Stomach (tissue), 9 donors: Measurements from ENCODE around the gene KDM8. TPM values are rescaled to one million over a fixed set of nuclear protein-coding genes. Genes with fewer than 3 reads are reported as not detected.

Source experiments
- DNase-seq, 2 donors: peaks; one replicate each; pipeline versions ENCODE4 v3.0.0 to v3.0.0-alpha.2; 2013 to 2019
- H3K27ac ChIP-seq, 5 donors: fragments of 200-600 bp in 4 of 5; sonication (generic) in 4 of 5; one replicate each; pipeline ENCODE4 v1.5.1; 2013 to 2019; ENCODE audit warnings: mild to moderate bottlenecking in 1 of 5, moderate library complexity in 1 of 5
- H3K27me3 ChIP-seq, 3 donors: fragments of 200-600 bp; sonication (generic); one replicate each; pipeline ENCODE4 v1.5.1; 2017 to 2019; ENCODE audit warnings: mixed run types in 1 of 3
- H3K36me3 ChIP-seq, 4 donors: fragments of 200-600 bp; sonication (generic); 1 replicate in 3 of 4; 2 replicates in 1 of 4; pipeline ENCODE4 v1.5.1; 2016 to 2019
- H3K4me1 ChIP-seq, 4 donors: fragments of 200-600 bp; sonication (generic); one replicate each; pipeline ENCODE4 v1.5.1; 2016 to 2019
- H3K4me3 ChIP-seq, 4 donors: fragments of 200-600 bp; sonication (generic) in 3 of 4; one replicate each; pipeline ENCODE4 v1.5.1; 2016 to 2019; ENCODE audit warnings: mild to moderate bottlenecking in 1 of 4
- H3K9me3 ChIP-seq, 4 donors: fragments of 200-600 bp; sonication (generic); one replicate each; pipeline ENCODE4 v1.5.1; 2016 to 2019
- CTCF ChIP-seq, 7 experiments: fragments of 450-650 bp in 4 of 7; fragments of 200-600 bp in 3 of 7; sonication (generic) in 3 of 7; IDR thresholded peaks; one replicate each; pipeline ENCODE4 v1.5.1; 2016 to 2019; ENCODE audit warnings: antibody characterized with exemption in 7 of 7, control low read depth in 2 of 7, mild to moderate bottlenecking in 1 of 7
- EP300 ChIP-seq: sonication (generic); formaldehyde crosslinking; IDR thresholded peaks from one replicate; pipeline ENCODE4 v1.6.1; 2017; ENCODE audit warnings: antibody characterized with exemption
- POLR2A ChIP-seq, 4 donors: fragments of 450-650 bp; IDR thresholded peaks; one replicate each; pipeline ENCODE4 v1.6.1; 2016; ENCODE audit warnings: antibody characterized with exemption in 4 of 4, control low read depth in 2 of 4, mild to moderate bottlenecking in 1 of 4, moderate library complexity in 1 of 4
- POLR2AphosphoS5 ChIP-seq, 3 donors: sonication (generic); formaldehyde crosslinking; IDR thresholded peaks; one replicate each; pipeline ENCODE4 v1.6.1; 2016; ENCODE audit warnings: antibody characterized with exemption in 3 of 3
- WGBS, 5 donors: extraction: QIAGEN DNeasy Blood & Tissue Kit in 3 of 5; methylation state at CpG; one replicate each; pipeline versions ENCODE4 v1.1.5 to v1.1.7; 2013 to 2018; 5-methylcytosine and 5-hydroxymethylcytosine counted together
- intact Hi-C: fragments of 100-400 bp; cut with DNase I; formaldehyde crosslinking; loops from one replicate; pipeline ENCODE4 v1.15.1; 2023; ENCODE audit warnings: low total_unique reads
- polyA plus RNA-seq, 3 donors: library from polyadenylated mRNA; stranded (reverse); fragments of 200-250 nt; gene quantifications; one replicate each; pipeline ENCODE4 v1.2.3, GENCODE V29; 2013
- total RNA-seq, 5 donors: library from RNA; depleted of rRNA; stranded (reverse); fragments of >200 nt; gene quantifications; one replicate each; pipeline versions ENCODE4 v1.1.0 to v1.2.3, GENCODE V29; 2014 to 2016
- donor health status: healthy with polysubstance abuse.
- donor health status: Bipolar disorder and iron deficiency.
- donor health status: healthy.

The KDM8 gene
- total and polyA plus RNA-seq, 8 donors: 1.4 to 58.3 (median 2.9) TPM

GRCh38 chr16:27216297-27216885 is 13.1 kb downstream of the KDM8 start:
- no peak overlapping the region for H3K4me3 ChIP-seq
- peaks cover 4 to 71% (median 58%) of the 10 kb centered on the region in 4 donors for H3K36me3 ChIP-seq
- no peak for DNase-seq
- H3K4me1 ChIP-seq: peaks cover 3 to 33% (median 19%) of the 10 kb centered on the region in 4 donors
- intact Hi-C loops: no loop called here
- H3K27me3 ChIP-seq: no peaks in the 10 kb centered on the region
- no peak for TF ChIP-seq CTCF (IDR thresholded peaks at IDR 0.05)
- WGBS, 5 donors: 94 to 97% (median 96%) methylated on average over 15 to 16 of the region's 16 CpGs
- peak overlapping the region in 2 of 5 donors; percentile 16 to 37 for H3K27ac ChIP-seq
- H3K9me3 ChIP-seq: no peaks in the 10 kb centered on the region

- intact Hi-C loops: no loop called here
- Histone ChIP-seq H3K4me3 (no peak overlapping the region), H3K36me3 (peaks cover 4 to 62% (median 55%) of the 10 kb centered on the region in 4 donors), H3K4me1 (peaks cover 12 to 30% (median 23%) of the 10 kb centered on the region in 4 donors), H3K27ac (peak overlapping the region in 2 of 5 donors; percentile 1 to 37), H3K9me3 (no peaks in the 10 kb centered on the region), H3K27me3 (no peaks in the 10 kb centered on the region)
- whole genome bisulfite sequencing, 5 donors: 65 to 81% (median 78%) methylated on average over 7 to 10 of the region's 10 CpGs
- peak in 1 of 2 donors; percentile 54 for DNase-seq
- TF ChIP-seq CTCF (IDR thresholded peaks at IDR 0.05) (no peak), EP300 (no peak), POLR2AphosphoS5 (IDR thresholded peaks at IDR 0.05) (no peak), POLR2A (IDR thresholded peaks at IDR 0.05) (no peak)
Observed at GRCh38 chr16:27217256-27217655, 13.9 kb downstream of the KDM8 start.

- Histone ChIP-seq H3K36me3 (peaks cover 4 to 56% (median 52%) of the 10 kb centered on the region in 4 donors), H3K4me1 (peaks cover 24 to 29% (median 27%) of the 10 kb centered on the region in 4 donors), H3K27me3 (no peaks in the 10 kb centered on the region), H3K27ac (peak overlapping the region in 1 of 5 donors; percentile 29), H3K4me3 (no peak overlapping the region), H3K9me3 (no peaks in the 10 kb centered on the region)
- intact Hi-C loops: no loop called here
- DNase-seq: no peak
- TF ChIP-seq POLR2A (IDR thresholded peaks at IDR 0.05) (no peak), CTCF (IDR thresholded peaks at IDR 0.05) (no peak), EP300 (no peak), POLR2AphosphoS5 (IDR thresholded peaks at IDR 0.05) (no peak)
- 94 to 97% (median 97%) methylated on average over 6 to 9 of the region's 9 CpGs for WGBS, 5 donors
Observed at GRCh38 chr16:27218756-27219155, 15.4 kb downstream of the KDM8 start.

GRCh38 chr16:27219161-27219560 is 15.8 kb downstream of the KDM8 start:
- H3K36me3 ChIP-seq: peaks cover 4 to 56% (median 54%) of the 10 kb centered on the region in 4 donors
- DNase-seq: no peak
- intact Hi-C loops: no loop called here

More at GRCh38 chr16:27219161-27219560, 15.8 kb downstream of the KDM8 start:
- peak overlapping the region in 1 of 5 donors; percentile 29 for H3K27ac ChIP-seq
- H3K4me3 ChIP-seq: no peak overlapping the region
- H3K4me1 ChIP-seq: peaks cover 20 to 27% (median 24%) of the 10 kb centered on the region in 4 donors
- no peaks in the 10 kb centered on the region for H3K27me3 ChIP-seq
- 86 to 89% (median 86%) methylated on average over 9 to 10 of the region's 10 CpGs for WGBS, 5 donors
- H3K9me3 ChIP-seq: no peaks in the 10 kb centered on the region
- TF ChIP-seq EP300 (no peak), POLR2AphosphoS5 (IDR thresholded peaks at IDR 0.05) (no peak), CTCF (IDR thresholded peaks at IDR 0.05) (no peak), POLR2A (IDR thresholded peaks at IDR 0.05) (no peak)
